ENCODE results near the gene CCDC82.

DNA sequence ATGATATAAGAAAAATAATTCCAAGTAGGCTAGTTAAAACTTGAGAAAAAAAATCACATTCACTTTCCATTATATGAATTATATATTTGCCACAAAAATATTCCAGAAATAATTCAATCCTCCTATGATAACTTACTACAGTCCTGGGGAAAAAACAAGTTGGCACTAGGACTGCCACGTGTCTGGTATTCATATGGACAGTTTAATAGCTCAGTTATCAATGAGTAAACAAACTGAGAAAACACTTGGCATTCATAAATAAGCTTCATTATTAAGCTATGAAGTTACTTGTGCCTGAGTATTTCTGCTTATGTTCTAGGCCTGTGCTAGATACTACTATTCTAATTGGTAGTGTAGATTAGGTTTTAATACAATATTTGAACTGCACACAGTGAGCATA lies 24.2 kb downstream of the CCDC82 start:
- TF ChIP-seq, protein P1, sequence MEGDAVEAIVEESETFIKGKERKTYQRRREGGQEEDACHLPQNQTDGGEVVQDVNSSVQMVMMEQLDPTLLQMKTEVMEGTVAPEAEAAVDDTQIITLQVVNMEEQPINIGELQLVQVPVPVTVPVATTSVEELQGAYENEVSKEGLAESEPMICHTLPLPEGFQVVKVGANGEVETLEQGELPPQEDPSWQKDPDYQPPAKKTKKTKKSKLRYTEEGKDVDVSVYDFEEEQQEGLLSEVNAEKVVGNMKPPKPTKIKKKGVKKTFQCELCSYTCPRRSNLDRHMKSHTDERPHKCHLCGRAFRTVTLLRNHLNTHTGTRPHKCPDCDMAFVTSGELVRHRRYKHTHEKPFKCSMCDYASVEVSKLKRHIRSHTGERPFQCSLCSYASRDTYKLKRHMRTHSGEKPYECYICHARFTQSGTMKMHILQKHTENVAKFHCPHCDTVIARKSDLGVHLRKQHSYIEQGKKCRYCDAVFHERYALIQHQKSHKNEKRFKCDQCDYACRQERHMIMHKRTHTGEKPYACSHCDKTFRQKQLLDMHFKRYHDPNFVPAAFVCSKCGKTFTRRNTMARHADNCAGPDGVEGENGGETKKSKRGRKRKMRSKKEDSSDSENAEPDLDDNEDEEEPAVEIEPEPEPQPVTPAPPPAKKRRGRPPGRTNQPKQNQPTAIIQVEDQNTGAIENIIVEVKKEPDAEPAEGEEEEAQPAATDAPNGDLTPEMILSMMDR (IDR thresholded peaks at IDR 0.05): no peak
- TF ChIP-seq EP300 (IDR thresholded peaks at IDR 0.05): no peak
- TF ChIP-seq POLR2AphosphoS5 (IDR thresholded peaks at IDR 0.05): no peak
- TF ChIP-seq POLR2A (IDR thresholded peaks at IDR 0.05): no peak
